HG02798 (cell line): ENCODE results near the gene BGN.

ENCODE experiments used
- ATAC-seq: cut with Tn5 transposase; IDR thresholded peaks from one replicate; pipeline ENCODE4 v1.9.1; 2021; ENCODE audit warnings: mild to moderate bottlenecking; ENCODE audit not compliant: unreplicated experiment, poor library complexity

Gene BGN

DNA sequence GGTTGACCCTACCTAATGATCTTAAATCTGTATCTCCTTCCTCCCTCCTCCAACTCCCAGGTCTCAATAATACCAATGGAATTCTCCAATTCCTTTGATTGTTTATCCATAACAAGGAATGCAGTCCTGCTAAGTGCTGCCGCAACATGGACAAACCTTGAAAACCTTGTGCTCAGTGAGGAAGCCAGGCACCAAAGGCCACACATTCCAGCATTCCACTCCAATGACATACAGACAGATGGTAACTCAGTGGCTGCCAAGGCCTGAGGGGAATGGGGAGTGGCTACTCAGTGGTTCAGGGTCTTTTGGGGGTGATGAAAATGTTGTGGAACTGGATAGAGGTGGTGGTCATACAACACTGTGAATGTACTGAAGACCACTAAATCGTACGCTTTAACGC lies 34.8 kb upstream of the BGN start:
- no peak for ATAC-seq

- ATAC-seq = no peak
Observed at GRCh38 chrX:153460826-153461225, 34.0 kb upstream of the BGN start.

GRCh38 chrX:153462291-153462690 lies 32.5 kb upstream of the BGN start:
- no peak for ATAC-seq

- ATAC-seq = no peak
Observed at GRCh38 chrX:153463031-153463430, 31.7 kb upstream of the BGN start.

DNA sequence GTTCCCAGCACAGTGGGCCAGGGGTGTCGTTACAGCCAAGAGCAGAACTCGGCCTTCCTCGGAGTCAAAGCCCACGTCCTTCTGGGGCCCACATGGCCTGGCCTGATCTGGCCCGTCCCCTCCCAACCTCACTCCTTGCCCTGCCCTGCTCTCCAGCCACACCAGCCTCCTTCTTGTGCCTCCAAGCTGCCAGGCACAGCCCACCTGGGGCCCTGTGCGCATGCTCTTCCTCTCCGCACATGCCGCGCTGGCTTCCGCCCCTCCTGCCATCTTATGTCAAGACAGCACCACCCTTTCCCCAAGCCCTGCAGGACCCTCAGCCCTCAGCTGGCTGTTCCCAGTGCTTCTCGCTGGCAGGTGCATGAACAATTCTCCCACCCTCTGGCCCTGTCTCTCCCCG lies 31.2 kb upstream of the BGN start:
- no peak for ATAC-seq

DNA sequence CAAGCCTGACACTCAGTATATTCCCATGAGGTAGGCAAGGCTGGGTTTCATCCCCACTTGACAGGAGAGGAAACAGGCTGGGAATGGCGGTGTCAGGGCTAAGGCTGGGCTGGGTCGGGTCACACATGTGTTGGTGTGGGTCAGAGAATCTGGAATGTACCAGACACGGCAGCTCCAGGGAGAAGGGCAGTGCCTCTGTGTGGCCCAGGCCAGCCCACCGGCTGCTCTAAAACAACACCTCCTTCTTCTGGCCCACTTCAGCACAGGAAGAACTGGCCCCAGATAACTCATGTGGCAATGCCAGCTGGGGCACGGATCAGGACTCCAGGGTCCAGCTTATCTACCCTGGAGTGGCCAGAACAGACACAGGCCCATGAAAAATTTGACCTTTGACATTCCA lies 30.7 kb upstream of the BGN start:
- no peak for ATAC-seq

DNA sequence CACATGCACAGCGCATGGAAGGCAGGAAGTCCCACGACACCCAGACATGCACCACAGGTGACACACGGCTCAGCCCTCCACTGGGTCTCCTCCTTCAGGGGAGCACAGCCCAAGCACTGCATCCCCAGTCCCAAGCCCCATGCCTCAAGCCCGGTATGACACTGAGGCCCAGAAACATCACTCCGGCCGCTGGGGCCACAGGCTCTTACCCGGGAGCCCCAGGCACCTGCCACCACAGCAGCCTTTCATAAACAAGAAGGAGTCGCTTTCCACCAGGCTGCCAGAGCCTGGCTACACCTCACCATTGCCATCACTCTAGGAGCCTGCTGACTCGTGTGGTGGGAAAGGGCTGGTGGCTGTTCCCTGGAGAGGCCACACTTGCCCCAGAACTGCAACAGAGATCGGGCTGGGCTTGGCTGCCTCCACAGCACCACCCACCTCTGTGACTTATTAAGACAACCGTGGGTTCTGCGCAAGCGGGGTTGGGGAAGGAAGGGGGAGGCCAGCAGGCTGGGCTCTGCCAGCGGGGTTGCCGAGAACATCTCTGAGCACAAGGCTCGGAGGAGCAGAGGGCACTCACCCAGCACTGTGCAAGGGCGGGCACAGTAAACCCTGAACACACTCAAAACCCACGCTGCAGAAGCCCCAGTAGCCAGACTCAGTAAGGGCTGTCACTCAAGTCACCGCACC lies 28.9 kb upstream of the BGN start:
- ATAC-seq = no peak

- ATAC-seq = no peak
Observed at GRCh38 chrX:153468008-153468580, 26.7 kb upstream of the BGN start.

GRCh38 chrX:153469811-153470410 lies 24.9 kb upstream of the BGN start:
- peak; percentile 34 for ATAC-seq

- peak; percentile 90 for ATAC-seq
Observed at GRCh38 chrX:153470411-153471363, 24.1 kb upstream of the BGN start, which contains the start of gene HAUS7. HAUS7 (minus strand) TSS chrX:153470576; CDS start chrX:153470557, 19 bp downstream.

DNA sequence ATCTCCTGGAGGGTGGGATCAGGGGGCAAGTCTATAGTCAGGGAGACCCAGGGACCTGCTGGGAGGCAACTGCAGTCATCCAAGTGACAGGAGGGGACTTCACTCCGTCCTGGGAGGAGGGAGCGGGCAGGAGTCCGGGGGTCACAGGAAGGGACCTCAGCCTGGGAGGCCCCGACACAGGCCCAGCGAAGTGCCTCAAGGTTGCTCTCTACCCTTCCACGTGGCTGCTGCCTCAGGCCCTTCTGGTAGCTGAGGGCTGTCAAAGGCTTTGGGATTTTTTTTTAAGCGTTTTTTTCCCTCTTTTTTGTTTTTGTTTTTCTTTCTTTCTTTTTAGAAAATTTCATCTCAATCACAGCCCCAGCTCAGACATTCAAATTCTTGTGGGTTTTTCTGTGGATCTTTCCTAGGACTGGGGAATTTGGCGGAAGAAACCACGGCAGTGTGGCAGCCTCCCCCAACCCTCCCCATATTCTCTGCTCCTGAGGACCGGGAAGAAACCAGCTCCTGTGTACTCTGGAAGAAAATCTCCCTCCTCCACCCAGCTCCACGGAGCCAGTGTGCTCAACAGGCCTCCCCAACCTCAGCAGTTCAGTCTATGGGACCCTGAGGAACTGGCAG lies 23.0 kb upstream of the BGN start:
- ATAC-seq = no peak

DNA sequence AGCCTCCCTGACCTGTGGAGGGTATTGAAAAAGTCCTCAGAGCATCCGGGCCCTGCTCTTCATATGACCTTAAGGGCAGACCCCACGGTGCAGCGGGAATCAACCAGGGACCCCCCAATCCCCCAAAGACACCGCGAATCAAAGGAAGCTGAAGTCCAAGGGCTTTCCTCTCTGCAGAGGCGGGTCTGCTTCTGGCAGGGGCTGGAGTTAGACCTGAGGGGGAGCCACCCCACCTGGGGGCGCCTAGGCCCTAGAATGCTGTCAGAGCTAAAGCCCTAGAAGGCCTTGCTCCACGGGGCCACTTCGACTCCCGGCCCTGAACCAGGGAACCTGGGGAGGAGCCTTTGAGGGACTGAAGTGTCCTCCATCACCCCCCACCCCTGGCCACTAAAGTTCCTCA lies 21.7 kb upstream of the BGN start:
- no peak for ATAC-seq

DNA sequence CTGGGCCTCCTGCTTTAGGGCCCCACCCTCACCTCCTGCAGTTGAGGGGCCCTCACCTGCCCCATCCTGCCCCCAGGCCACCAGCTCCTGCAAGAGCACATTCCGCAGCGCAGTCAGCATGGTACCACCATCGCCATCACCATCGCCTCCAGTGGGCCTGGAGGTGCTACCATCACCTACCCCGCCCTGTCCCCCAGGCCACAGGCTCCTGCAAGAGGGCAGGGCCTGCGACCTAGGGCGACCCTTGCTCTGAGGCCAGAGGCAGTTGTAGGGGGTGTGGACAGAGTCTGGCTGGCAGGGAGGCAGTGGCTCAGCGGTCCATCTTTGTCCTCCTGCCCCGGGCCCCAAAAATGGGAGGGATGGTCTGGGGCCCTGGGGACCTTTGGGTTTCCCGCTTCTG lies 20.5 kb upstream of the BGN start:
- no peak for ATAC-seq

DNA sequence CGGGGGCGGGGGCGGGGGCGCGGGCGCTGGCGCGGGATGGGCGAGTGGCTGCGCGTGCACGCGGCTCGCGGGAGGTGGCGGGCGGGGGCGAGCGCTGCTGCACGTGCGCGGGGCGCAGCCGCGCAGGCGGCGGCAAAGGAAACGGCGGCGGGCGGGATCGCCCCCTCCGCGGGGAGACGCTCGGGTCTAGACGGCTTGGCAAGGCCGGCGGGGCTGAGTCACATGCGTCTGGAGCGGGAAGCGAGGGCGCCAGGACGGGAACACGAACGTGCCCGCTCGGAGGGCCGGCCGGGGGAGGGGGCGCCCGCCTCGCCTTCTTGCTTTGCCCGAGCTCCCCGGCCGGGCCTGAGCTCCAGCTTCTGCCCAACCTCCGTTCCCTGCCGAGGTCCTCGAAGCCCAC lies 20.1 kb upstream of the BGN start:
- no peak for ATAC-seq

GRCh38 chrX:153475271-153475670 lies 19.5 kb upstream of the BGN start:
- no peak for ATAC-seq

DNA sequence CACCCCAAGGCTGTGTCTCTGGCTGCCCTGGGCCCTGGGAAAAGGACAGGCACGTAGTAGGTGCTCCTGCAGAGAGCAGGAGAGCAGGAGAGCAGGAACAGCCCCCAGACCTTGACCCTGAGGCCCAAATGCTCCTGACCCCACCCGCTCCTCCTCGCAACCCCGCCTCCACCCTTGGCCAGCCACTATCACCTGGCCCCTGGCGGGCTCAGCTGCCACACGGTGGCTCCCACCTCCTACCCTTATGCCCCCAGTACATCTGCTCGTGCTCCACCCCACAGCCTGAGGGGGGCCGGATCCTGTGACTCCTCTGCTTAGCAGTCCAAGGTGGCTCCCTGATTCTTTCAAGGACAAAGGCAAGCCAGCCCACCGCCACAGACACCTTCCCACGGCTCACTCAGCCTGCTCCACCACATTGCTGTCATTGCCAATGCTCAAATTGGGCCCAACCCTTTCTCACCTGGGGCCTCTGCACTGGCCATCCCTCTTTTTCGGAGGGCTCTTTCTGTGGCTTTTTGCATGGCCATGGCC lies 19.0 kb upstream of the BGN start:
- ATAC-seq = no peak

DNA sequence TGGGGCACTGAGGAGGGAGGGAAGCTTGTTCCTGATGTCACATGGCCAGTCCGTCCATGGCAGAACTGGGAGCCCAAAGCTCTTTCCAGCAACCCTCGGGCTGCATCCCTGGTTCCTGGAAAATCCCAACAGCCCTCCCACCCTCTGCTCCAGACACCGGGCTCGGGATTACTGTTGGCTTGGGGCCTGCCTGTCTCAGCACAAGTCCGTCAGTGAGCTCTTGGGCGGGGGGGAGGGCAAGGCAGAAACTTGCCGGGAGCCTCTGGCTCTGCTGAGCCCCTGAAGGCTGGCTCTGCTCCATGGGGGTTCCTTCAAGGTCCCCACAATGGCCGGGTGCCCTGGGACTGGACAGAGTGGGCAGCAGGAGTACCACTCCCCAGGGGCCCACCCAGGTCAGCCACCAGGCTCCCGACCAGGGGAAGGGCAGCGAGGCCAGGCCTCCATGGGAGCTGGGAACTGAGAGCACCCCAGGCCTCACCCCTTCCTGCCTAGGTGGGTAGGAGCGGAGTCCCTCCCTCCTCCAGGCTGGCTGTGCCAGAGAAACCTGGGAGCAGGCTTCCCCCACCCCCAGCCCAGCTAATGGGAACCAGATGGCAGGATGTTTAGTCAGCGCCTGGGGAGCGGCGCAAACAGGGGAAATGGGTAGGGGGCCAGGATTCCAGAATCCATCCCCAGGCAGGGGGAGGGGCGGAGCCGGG lies 18.0 kb upstream of the BGN start:
- ATAC-seq = no peak

GRCh38 chrX:153477364-153477857 lies 17.4 kb upstream of the BGN start:
- no peak for ATAC-seq

- ATAC-seq = no peak
Observed at GRCh38 chrX:153477901-153478300, 16.9 kb upstream of the BGN start.
